ENCODE results near the gene LENEP. TPM values are rescaled to one million over a fixed set of nuclear protein-coding genes. Genes with fewer than 3 reads are reported as not detected.

LENEP gene
- total RNA-seq, 4 donors from 2014 or later: not detected

DNA sequence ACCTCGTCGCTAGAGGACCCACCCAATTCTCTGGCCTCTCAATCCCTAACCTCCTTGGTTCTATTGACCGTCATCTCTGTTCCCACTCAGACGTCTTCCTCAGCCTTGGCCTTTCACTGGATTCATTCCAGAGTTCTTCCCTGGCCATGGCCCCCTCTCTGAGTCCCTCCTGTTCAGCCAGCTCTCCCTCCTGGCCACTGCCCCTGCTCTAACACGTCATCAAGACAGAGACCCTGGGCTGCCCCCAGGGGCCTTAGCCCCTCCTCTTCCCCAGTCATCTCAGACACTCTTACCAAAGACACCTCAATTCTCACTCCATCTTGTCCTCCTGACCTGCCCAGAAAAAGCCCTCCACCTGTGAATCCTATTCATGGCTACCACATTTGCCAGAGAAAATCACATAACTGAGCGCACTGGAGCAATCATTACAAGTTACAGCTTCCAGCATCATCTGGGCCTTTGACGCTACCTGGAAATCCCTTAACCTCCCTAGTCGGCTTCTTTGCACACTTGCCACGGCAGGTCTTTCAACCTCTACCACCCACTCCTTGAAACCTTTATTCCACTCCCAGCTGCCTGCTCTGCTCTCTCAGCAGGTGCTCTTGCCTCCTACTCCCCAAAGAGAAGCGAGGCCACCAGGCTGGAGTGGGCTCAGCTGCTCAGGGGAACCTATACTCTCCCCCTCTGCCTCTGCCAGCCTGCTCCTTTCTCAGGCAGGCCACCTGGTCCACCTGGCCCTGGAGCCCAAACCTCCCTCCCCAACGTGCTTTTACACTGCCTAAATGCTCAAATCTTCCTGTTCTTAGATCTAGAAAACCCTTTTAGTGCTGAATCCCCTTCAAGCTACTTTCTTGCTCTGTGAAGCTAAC is 26.2 kb downstream of the LENEP start:
- H3K27ac ChIP-seq: no peak overlapping the region
- in situ Hi-C loops (cut with MboI; ENCODE audit: low pct_ligation_motif_present in 1 of 4, low pct_unique_long_range_greater_than_20kb in 1 of 4, low sequenced_read_pairs in 3 of 4) (no loop called here), intact Hi-C loops (cut with DNase I; ENCODE audit: low total_unique reads) (no loop called here)
- H3K36me3 ChIP-seq: peaks cover 0 to 10% (median 2%) of the 10 kb centered on the region in 4 donors
- no peak for DNase-seq
- no peak overlapping the region for H3K4me3 ChIP-seq
- H3K27me3 ChIP-seq: no peaks in the 10 kb centered on the region
- WGBS, 2 donors (ENCODE audit: low coverage in 1 of 2): 67 to 76% methylated on average over 6 to 11 of the region's 11 CpGs
- no peaks in the 10 kb centered on the region for H3K9me3 ChIP-seq
- TF ChIP-seq, protein P1, sequence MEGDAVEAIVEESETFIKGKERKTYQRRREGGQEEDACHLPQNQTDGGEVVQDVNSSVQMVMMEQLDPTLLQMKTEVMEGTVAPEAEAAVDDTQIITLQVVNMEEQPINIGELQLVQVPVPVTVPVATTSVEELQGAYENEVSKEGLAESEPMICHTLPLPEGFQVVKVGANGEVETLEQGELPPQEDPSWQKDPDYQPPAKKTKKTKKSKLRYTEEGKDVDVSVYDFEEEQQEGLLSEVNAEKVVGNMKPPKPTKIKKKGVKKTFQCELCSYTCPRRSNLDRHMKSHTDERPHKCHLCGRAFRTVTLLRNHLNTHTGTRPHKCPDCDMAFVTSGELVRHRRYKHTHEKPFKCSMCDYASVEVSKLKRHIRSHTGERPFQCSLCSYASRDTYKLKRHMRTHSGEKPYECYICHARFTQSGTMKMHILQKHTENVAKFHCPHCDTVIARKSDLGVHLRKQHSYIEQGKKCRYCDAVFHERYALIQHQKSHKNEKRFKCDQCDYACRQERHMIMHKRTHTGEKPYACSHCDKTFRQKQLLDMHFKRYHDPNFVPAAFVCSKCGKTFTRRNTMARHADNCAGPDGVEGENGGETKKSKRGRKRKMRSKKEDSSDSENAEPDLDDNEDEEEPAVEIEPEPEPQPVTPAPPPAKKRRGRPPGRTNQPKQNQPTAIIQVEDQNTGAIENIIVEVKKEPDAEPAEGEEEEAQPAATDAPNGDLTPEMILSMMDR (IDR thresholded peaks at IDR 0.05): no peak
- TF ChIP-seq EP300 (IDR thresholded peaks at IDR 0.05; ENCODE audit: low read depth) (no peak), POLR2AphosphoS5 (IDR thresholded peaks at IDR 0.05) (no peak), POLR2A (IDR thresholded peaks at IDR 0.05) (no peak)
- H3K4me1 ChIP-seq: peaks cover 16 to 29% (median 23%) of the 10 kb centered on the region in 4 donors

DNA sequence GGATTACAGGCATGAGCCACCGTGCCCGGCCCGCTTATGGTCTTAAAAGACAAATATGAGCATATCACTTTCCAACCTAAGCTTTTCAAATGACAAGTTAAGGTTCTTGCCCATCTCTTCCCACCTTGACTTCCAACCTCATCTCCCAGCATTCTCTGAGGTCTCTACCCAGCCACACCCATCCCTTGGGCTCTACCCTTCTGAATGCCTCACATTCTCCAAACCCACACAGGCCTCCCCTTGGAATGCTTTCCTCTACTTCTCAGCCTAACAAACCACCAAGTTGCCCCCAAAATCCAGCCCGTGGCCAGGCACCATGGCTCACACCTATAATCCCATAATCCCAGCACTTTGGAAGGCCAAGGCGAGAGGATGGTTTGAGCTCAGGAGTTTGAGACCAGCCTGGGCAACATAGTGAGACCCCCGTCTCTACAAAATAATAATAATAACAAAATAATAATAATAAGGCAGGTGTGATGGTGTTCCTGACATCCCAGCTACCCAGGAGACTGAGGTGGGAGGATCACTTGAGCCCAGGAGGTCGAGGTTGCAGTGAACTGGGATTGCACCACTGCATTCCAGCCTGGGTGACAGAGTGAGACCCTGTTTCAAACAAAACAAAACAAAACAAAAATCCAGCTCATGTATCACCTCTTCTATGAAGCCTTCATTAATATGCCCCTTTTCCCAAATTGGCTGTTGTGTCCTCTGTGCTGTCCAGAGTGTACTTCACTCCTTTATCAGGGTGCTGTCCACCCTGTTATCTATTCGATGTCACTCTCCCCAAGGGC is 28.9 kb downstream of the LENEP start:
- in situ Hi-C loops (cut with MboI; ENCODE audit: low pct_ligation_motif_present in 1 of 4, low pct_unique_long_range_greater_than_20kb in 1 of 4, low sequenced_read_pairs in 3 of 4) (no loop called here), intact Hi-C loops (cut with DNase I; ENCODE audit: low total_unique reads) (no loop called here)
- 82 to 85% methylated on average over 5 to 8 of the region's 8 CpGs for WGBS, 2 donors (ENCODE audit: low coverage in 1 of 2)
- DNase-seq: no peak
- H3K36me3 ChIP-seq: no peaks in the 10 kb centered on the region
- no peaks in the 10 kb centered on the region for H3K27me3 ChIP-seq
- H3K27ac ChIP-seq: no peak overlapping the region
- TF ChIP-seq EP300 (IDR thresholded peaks at IDR 0.05; ENCODE audit: low read depth) (no peak), POLR2A (IDR thresholded peaks at IDR 0.05) (no peak), POLR2AphosphoS5 (IDR thresholded peaks at IDR 0.05) (no peak)
- TF ChIP-seq, protein P1 (IDR thresholded peaks at IDR 0.05): no peak
- H3K4me3 ChIP-seq: no peak overlapping the region
- no peaks in the 10 kb centered on the region for H3K9me3 ChIP-seq
- peaks cover 7 to 12% (median 9%) of the 10 kb centered on the region in 4 donors for H3K4me1 ChIP-seq

DNA sequence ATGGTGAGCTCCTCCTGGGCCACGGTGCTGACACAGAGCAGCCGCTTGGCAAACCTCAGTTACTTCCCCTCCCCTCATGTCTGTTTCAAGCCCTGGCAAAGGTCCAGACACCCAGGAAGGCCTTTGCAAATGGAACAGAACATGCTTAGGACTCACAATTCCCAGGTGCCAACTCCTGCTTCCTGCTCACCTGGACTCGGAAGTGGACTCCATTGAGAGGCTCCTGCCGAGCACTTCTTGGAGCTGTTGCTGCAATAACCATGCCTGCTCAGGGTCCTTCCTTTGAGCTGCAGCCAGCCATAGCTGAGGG is 29.5 kb downstream of the LENEP start:
- H3K36me3 ChIP-seq: no peaks in the 10 kb centered on the region
- H3K27me3 ChIP-seq: no peaks in the 10 kb centered on the region
- in situ Hi-C loops (cut with MboI; ENCODE audit: low pct_ligation_motif_present in 1 of 4, low pct_unique_long_range_greater_than_20kb in 1 of 4, low sequenced_read_pairs in 3 of 4) (no loop called here), intact Hi-C loops (cut with DNase I; ENCODE audit: low total_unique reads) (no loop called here)
- H3K4me1 ChIP-seq: peaks cover 3 to 8% (median 5%) of the 10 kb centered on the region in 4 donors
- DNase-seq: peak; percentile 42
- H3K4me3 ChIP-seq: no peak overlapping the region
- no peak overlapping the region for H3K27ac ChIP-seq
- no peaks in the 10 kb centered on the region for H3K9me3 ChIP-seq
- TF ChIP-seq, protein P1 (IDR thresholded peaks at IDR 0.05): no peak
- TF ChIP-seq POLR2AphosphoS5 (IDR thresholded peaks at IDR 0.05) (no peak), EP300 (IDR thresholded peaks at IDR 0.05; ENCODE audit: low read depth) (no peak), POLR2A (IDR thresholded peaks at IDR 0.05) (no peak)
- WGBS, 2 donors (ENCODE audit: low coverage in 1 of 2): 37 to 80% methylated on average over 2 to 4 of the region's 4 CpGs

- TF ChIP-seq POLR2A (IDR thresholded peaks at IDR 0.05): no peak
- TF ChIP-seq EP300 (IDR thresholded peaks at IDR 0.05; ENCODE audit: low read depth): no peak
- TF ChIP-seq POLR2AphosphoS5 (IDR thresholded peaks at IDR 0.05): no peak
- TF ChIP-seq, protein P1 (IDR thresholded peaks at IDR 0.05): no peak
- Histone ChIP-seq H3K36me3 (no peaks in the 10 kb centered on the region), H3K4me1 (peaks cover 0 to 3% (median 0%) of the 10 kb centered on the region in 4 donors), H3K9me3 (no peaks in the 10 kb centered on the region), H3K4me3 (no peak overlapping the region), H3K27me3 (no peaks in the 10 kb centered on the region), H3K27ac (no peak overlapping the region)
- intact Hi-C loops (cut with DNase I; ENCODE audit: low total_unique reads) (no loop called here), in situ Hi-C loops (cut with MboI; ENCODE audit: low pct_ligation_motif_present in 1 of 4, low pct_unique_long_range_greater_than_20kb in 1 of 4, low sequenced_read_pairs in 3 of 4) (no loop called here)
- no peak for DNase-seq
- 81 to 83% methylated on average over 4 to 5 of the region's 5 CpGs for WGBS, 2 donors (ENCODE audit: low coverage in 1 of 2)
Measured at GRCh38 chr1:155023627-155024026, 30.2 kb downstream of the LENEP start.

Measured in transverse colon (tissue), 4 donors.